Psoas muscle (tissue), 8 donors: ENCODE measurements around the gene ADAM15. TPM values are rescaled to one million over a fixed set of nuclear protein-coding genes. Genes with fewer than 3 reads are reported as not detected.

Experiments used
- ATAC-seq, 4 donors: fragments of 200-7000 bp; cut with Tn5 transposase; one replicate each; pipeline ENCODE4 v1.9.1; 2020; ENCODE audit warnings: moderate library complexity in 3 of 4, mild to moderate bottlenecking in 2 of 4
- DNase-seq, 2 donors: peaks; one replicate each; pipeline ENCODE4 v3.0.0-alpha.2; 2020
- H3K27ac ChIP-seq: fragments of 200-600 bp; one replicate; pipeline ENCODE4 v1.8.0; 2022
- H3K27me3 ChIP-seq, 3 donors: fragments of 200-600 bp in 1 of 3; one replicate each; pipeline versions ENCODE4 v1.6.1 to v1.8.0; 2013 to 2022; ENCODE audit warnings: low read length in 2 of 3, mild to moderate bottlenecking in 2 of 3, moderate library complexity in 1 of 3; ENCODE audit not compliant: insufficient read depth in 3 of 3
- H3K36me3 ChIP-seq, 2 donors: fragments of 200-600 bp in 1 of 2; one replicate each; pipeline versions ENCODE4 v1.6.1 to v1.8.0; 2013 to 2022; ENCODE audit warnings: low read depth in 1 of 2, mild to moderate bottlenecking in 1 of 2, moderate library complexity in 1 of 2; ENCODE audit not compliant: insufficient read depth in 1 of 2
- H3K4me1 ChIP-seq: fragments of 200-600 bp; one replicate; pipeline ENCODE4 v1.8.0; 2022
- H3K4me3 ChIP-seq: fragments of 200-600 bp; one replicate; pipeline ENCODE4 v1.8.0; 2022; ENCODE audit warnings: mild to moderate bottlenecking
- H3K9me3 ChIP-seq: fragments of 200-600 bp; one replicate; pipeline ENCODE4 v1.8.0; 2022
- CTCF ChIP-seq: fragments of 200-600 bp; IDR thresholded peaks from one replicate; pipeline ENCODE4 v1.8.0; 2022; ENCODE audit warnings: antibody characterized with exemption
- WGBS, 3 donors: extraction: QIAGEN DNeasy Blood & Tissue Kit; methylation state at CpG; one replicate each; pipeline versions ENCODE4 v1.1.6 to v1.1.7; 2013; 5-methylcytosine and 5-hydroxymethylcytosine counted together
- intact Hi-C, 2 donors: fragments of 100-400 bp; cut with DNase I; formaldehyde crosslinking; loops; one replicate each; pipeline versions ENCODE4 v1.11.0 to v1.14.2; 2022
- polyA plus RNA-seq, 3 donors: library from polyadenylated mRNA; stranded (reverse); fragments of 200-250 nt; gene quantifications; one replicate each; pipeline ENCODE4 v1.2.3, GENCODE V29; 2013
- total RNA-seq, 4 donors: library from RNA; stranded (reverse); fragmentation: NEBNext Ultra II Directional in 2 of 4; extraction: Animal tissue kit (Norgen Biotek cat#: 25700) in 2 of 4; gene quantifications; one replicate each; pipeline versions ENCODE4 v1.2.1 to v1.2.4, GENCODE V29; 2021 to 2023
- donor health status: healthy with polysubstance abuse.
- donor health status: DM: no; HTN: no; CAD: no; lungs with moderate emphysema.
- donor health status: Bipolar disorder and iron deficiency.
- donor health status: healthy.
- donor health status: DM: yes; HTN: yes; CAD: no.
- donor health status: DM: no; HTN: no; CAD: no.
- donor health status: DM: no; HTN: no; CAD: no.
- donor health status: DM: yes; HTN: yes; CAD: no.

Gene ADAM15
- total and polyA plus RNA-seq, 7 donors = 33.2 to 50.9 (median 45.4) TPM

GRCh38 chr1:155076371-155076770 lies 25.3 kb downstream of the ADAM15 start:
- peaks cover 0 to 27% (median 12%) of the 10 kb centered on the region in 3 donors for H3K27me3 ChIP-seq
- no peak for DNase-seq
- ATAC-seq = no peak
- no peak overlapping the region for H3K4me3 ChIP-seq
- H3K4me1 ChIP-seq = peaks cover 19% of the 10 kb centered on the region
- intact Hi-C loops = no loop called here
- no peaks in the 10 kb centered on the region for H3K36me3 ChIP-seq
- no peaks in the 10 kb centered on the region for H3K9me3 ChIP-seq
- 64 to 86% (median 67%) methylated on average over 1 of the region's 1 CpG for WGBS, 3 donors
- no peak for TF ChIP-seq CTCF
- H3K27ac ChIP-seq = no peak overlapping the region

- Histone ChIP-seq H3K9me3 (no peaks in the 10 kb centered on the region), H3K36me3 (no peaks in the 10 kb centered on the region), H3K27me3 (peaks cover 0 to 37% (median 20%) of the 10 kb centered on the region in 3 donors), H3K27ac (no peak overlapping the region), H3K4me3 (no peak overlapping the region), H3K4me1 (peaks cover 18% of the 10 kb centered on the region)
- ATAC-seq (no peak), DNase-seq (peak in 1 of 2 donors; percentile 15)
- 94 to 97% (median 96%) methylated on average over 3 of the region's 3 CpGs for WGBS, 3 donors
- intact Hi-C loops = no loop called here
- TF ChIP-seq CTCF = no peak
Measured at GRCh38 chr1:155077346-155077745, 26.2 kb downstream of the ADAM15 start.

- DNase-seq (no peak), ATAC-seq (no peak)
- Histone ChIP-seq H3K27me3 (peaks cover 0 to 42% (median 25%) of the 10 kb centered on the region in 3 donors), H3K4me3 (no peak overlapping the region), H3K9me3 (no peaks in the 10 kb centered on the region), H3K27ac (no peak overlapping the region), H3K4me1 (peaks cover 18% of the 10 kb centered on the region), H3K36me3 (no peaks in the 10 kb centered on the region)
- TF ChIP-seq CTCF = no peak
- intact Hi-C loops = no loop called here
- WGBS, 3 donors = 57 to 61% (median 60%) methylated on average over 4 of the region's 4 CpGs
Measured at GRCh38 chr1:155077758-155078445, 26.8 kb downstream of the ADAM15 start.

- DNase-seq = peak; percentile 82 to 87
- Histone ChIP-seq H3K27me3 (peaks cover 0 to 50% (median 27%) of the 10 kb centered on the region in 3 donors), H3K4me3 (peak within 1 kb of the TSS; percentile 64)
Measured at GRCh38 chr1:155078469-155079209, 27.5 kb downstream of the ADAM15 start, which contains the start of gene EFNA3. Gene EFNA3, plus strand, starts transcription at chr1:155078837. Its CDS starts 105 bp downstream, at chr1:155078942.

More at GRCh38 chr1:155078469-155079209, 27.5 kb downstream of the ADAM15 start, which contains the start of gene EFNA3:
- Histone ChIP-seq H3K4me1 (peaks cover 18% of the 10 kb centered on the region), H3K27ac (no peak within 1 kb of the TSS), H3K36me3 (no peaks in the 10 kb centered on the region), H3K9me3 (no peaks in the 10 kb centered on the region)
- WGBS, 3 donors = 1 to 3% (median 2%) methylated on average over 43 to 59 of the region's 59 CpGs
- intact Hi-C loops = no loop called here
- TF ChIP-seq CTCF = no peak
- peak; percentile 70 to 88 (median 84) for ATAC-seq
